Effector CD8-positive, alpha-beta T cell (primary cell): Measurements from ENCODE around the gene WDFY1.
"Not testable (repeated sequence)": the region's sequence is repeated elsewhere in the genome, so short reads cannot be mapped to it uniquely, and the experiment has no call there.

ENCODE experiments used
- DNase-seq: peaks from one replicate; lab custom pipeline; 2025; lab: John Stamatoyannopoulos, UW

Gene WDFY1

GRCh38 chr2:223896833-223897311 is 48.3 kb downstream of the WDFY1 start:
- no peak for DNase-seq

GRCh38 chr2:223894968-223895367 is 50.2 kb downstream of the WDFY1 start:
- no peak for DNase-seq

- no peak for DNase-seq
Measured at GRCh38 chr2:223894009-223894408, 51.1 kb downstream of the WDFY1 start.

- no peak for DNase-seq
Measured at GRCh38 chr2:223890721-223891120, 54.4 kb downstream of the WDFY1 start.

GRCh38 chr2:223889229-223889628 is 55.9 kb downstream of the WDFY1 start:
- DNase-seq: no peak

GRCh38 chr2:223888251-223888650 is 56.9 kb downstream of the WDFY1 start:
- no peak for DNase-seq

- DNase-seq: no peak
Measured at GRCh38 chr2:223887127-223887526, 58.0 kb downstream of the WDFY1 start.

GRCh38 chr2:223886726-223887125 is 58.4 kb downstream of the WDFY1 start:
- DNase-seq: no peak

GRCh38 chr2:223884399-223884798 is 60.7 kb downstream of the WDFY1 start:
- no peak for DNase-seq

- no peak for DNase-seq
Measured at GRCh38 chr2:223882715-223883114, 62.4 kb downstream of the WDFY1 start.

GRCh38 chr2:223880796-223881195 is 64.3 kb downstream of the WDFY1 start:
- no peak for DNase-seq

GRCh38 chr2:223877721-223878410 is 67.3 kb downstream of the WDFY1 start:
- DNase-seq: no peak

- no peak for DNase-seq
Measured at GRCh38 chr2:223873672-223874071, 71.5 kb downstream of the WDFY1 start.

- not testable (repeated sequence) for DNase-seq
Measured at GRCh38 chr2:223872772-223873171, 72.4 kb downstream of the WDFY1 start.

GRCh38 chr2:223871661-223872060 is 73.5 kb downstream of the WDFY1 start:
- not testable (repeated sequence) for DNase-seq

- no peak for DNase-seq
Measured at GRCh38 chr2:223870840-223871611, 74.1 kb downstream of the WDFY1 start.

GRCh38 chr2:223868005-223868404 is 77.1 kb downstream of the WDFY1 start:
- no peak for DNase-seq

- DNase-seq: no peak
Measured at GRCh38 chr2:223865907-223866508, 79.1 kb downstream of the WDFY1 start.

GRCh38 chr2:223865124-223865523 is 80.0 kb downstream of the WDFY1 start:
- DNase-seq: no peak

GRCh38 chr2:223863491-223863890 is 81.6 kb downstream of the WDFY1 start:
- no peak for DNase-seq

GRCh38 chr2:223860809-223861738 is 84.1 kb downstream of the WDFY1 start:
- no peak for DNase-seq

- DNase-seq: no peak
Measured at GRCh38 chr2:223859070-223859469, 86.1 kb downstream of the WDFY1 start.
